OCI-LY1 (cell line): ENCODE results near the gene DEGS2.

ENCODE experiments used
- H2AFZ ChIP-seq: fragments of 200-600 bp; sonication (generic), shearing (Covaris generic); 2 replicates; pipeline ENCODE4 v1.6.0; 2014; ENCODE audit warnings: antibody characterized with exemption, mild to moderate bottlenecking, low read length
- H3F3A ChIP-seq: fragments of 200-600 bp; sonication (generic), shearing (Covaris generic); 2 replicates; pipeline ENCODE4 v1.6.0; 2014; ENCODE audit warnings: mild to moderate bottlenecking, antibody characterized with exemption, low read length, moderate library complexity; ENCODE audit not compliant: insufficient read depth
- H3K27ac ChIP-seq: fragments of 200-600 bp; sonication (generic); 2 replicates; pipeline ENCODE4 v1.5.1; 2014; ENCODE audit warnings: low read length, mixed run types, mild to moderate bottlenecking, low read depth; ENCODE audit not compliant: poor library complexity, severe bottlenecking
- H3K27me3 ChIP-seq: fragments of 200-600 bp; sonication (generic); 2 replicates; pipeline ENCODE4 v1.6.0; 2014; ENCODE audit warnings: antibody characterized with exemption, mild to moderate bottlenecking, low read length, moderate library complexity; ENCODE audit not compliant: insufficient read depth
- H3K36me3 ChIP-seq: fragments of 200-600 bp; sonication (generic); 2 replicates; pipeline ENCODE4 v1.6.1; 2014; ENCODE audit warnings: mild to moderate bottlenecking, antibody characterized with exemption, low read length, moderate library complexity, mixed read lengths; ENCODE audit not compliant: insufficient read depth
- H3K4me1 ChIP-seq: fragments of 200-600 bp; sonication (generic); 2 replicates; pipeline ENCODE4 v1.5.1; 2014; ENCODE audit warnings: mild to moderate bottlenecking, low read length, moderate library complexity; ENCODE audit not compliant: insufficient read depth, severe bottlenecking
- H3K4me2 ChIP-seq: fragments of 200-600 bp; sonication (generic), shearing (Covaris generic); 2 replicates; pipeline ENCODE4 v1.6.1; 2014; ENCODE audit warnings: low read length
- H3K4me3 ChIP-seq: fragments of 200-600 bp; sonication (generic); 2 replicates; pipeline ENCODE4 v1.5.1; 2014; ENCODE audit warnings: low read length, low read depth, mild to moderate bottlenecking, mixed read lengths; ENCODE audit not compliant: poor library complexity, severe bottlenecking
- H3K79me2 ChIP-seq: fragments of 200-600 bp; shearing (Covaris generic); 2 replicates; pipeline ENCODE4 v1.6.1; 2016; ENCODE audit warnings: mixed run types, low read length, mixed read lengths; ENCODE audit not compliant: insufficient read depth
- H3K9ac ChIP-seq: fragments of 200-600 bp; sonication (generic), shearing (Covaris generic); 2 replicates; pipeline ENCODE4 v1.6.1; 2014; ENCODE audit warnings: mild to moderate bottlenecking, low read length, mixed read lengths
- H3K9me2 ChIP-seq: fragments of 200-600 bp; sonication (generic), shearing (Covaris generic); 2 replicates; pipeline ENCODE4 v1.6.1; 2014; ENCODE audit warnings: low read depth, mild to moderate bottlenecking, low read length, mixed read lengths
- H3K9me3 ChIP-seq: fragments of 200-600 bp; shearing (Covaris generic); 2 replicates; pipeline ENCODE4 v1.6.1; 2014; ENCODE audit warnings: low read length, mixed read lengths
- H4K20me1 ChIP-seq: fragments of 200-600 bp; sonication (generic), shearing (Covaris generic); 2 replicates; pipeline ENCODE4 v1.6.0; 2016; ENCODE audit warnings: mild to moderate bottlenecking, low read length; ENCODE audit not compliant: insufficient read depth
- EZH2 ChIP-seq: fragments of 200-600 bp; sonication (generic), shearing (Covaris generic); IDR thresholded peaks from 2 replicates; pipeline ENCODE4 v1.8.0; 2017; ENCODE audit warnings: borderline replicate concordance, mixed run types, mild to moderate bottlenecking, antibody characterized with exemption, low read length, moderate library complexity, mixed read lengths
- TF ChIP-seq, protein P1 (sequence below): fragments of 200-600 bp; sonication (generic), shearing (Covaris generic); IDR thresholded peaks from 2 replicates; pipeline ENCODE4 v1.5.1; 2017; ENCODE audit warnings: mild to moderate bottlenecking, antibody characterized with exemption, low read length, moderate library complexity, mixed read lengths

The DEGS2 gene

DNA sequence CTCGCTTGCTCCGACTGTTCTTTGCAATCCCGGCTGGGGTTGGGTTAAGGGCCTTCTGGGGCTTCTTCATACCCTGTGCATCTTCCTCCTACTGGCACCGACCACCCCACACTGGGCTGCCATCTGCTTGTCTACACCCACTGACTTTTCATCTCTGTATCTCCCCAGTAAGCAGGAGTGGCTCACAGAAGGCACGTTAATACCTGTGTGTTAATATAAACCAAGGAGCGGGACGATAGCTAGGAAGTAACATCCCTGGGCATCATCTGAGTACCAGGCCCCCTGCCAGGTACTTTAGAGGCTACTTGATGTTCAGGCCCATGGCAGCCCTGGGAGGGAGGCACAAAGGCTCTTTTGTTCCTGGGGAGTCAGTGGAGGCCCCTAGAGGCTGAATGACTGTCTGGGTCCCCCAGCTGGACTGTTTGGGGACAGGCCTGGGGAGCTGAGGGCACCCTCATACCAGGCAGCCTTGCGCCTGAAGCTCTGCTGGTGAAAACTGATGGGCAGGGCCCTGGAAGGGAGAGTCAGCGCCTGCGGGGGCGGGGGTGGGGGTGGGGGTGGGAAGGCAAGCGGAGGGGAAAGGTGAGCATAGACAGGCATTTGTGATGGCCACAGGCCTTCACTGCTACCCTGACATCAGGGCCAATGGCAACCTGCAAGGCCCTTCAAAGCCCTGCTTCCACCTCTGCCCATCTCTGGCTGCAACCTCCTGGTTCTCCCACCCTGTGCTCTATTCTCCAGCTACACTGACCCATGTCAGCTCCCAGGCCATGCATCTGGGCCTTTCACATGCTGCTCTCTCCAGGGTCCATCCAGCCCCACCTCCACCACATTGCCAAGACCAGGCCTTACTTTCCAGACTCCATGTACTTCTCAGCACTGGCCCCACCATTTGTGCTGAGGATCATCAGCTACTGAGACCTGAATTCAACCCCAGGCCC, 34.2 kb upstream of the DEGS2 start:
- Histone ChIP-seq H3K79me2 (no peaks in the 10 kb centered on the region), H3K9me2 (no peaks in the 10 kb centered on the region), H3K9ac (peak overlapping the region; percentile 69), H3K4me3 (peak overlapping the region; percentile 49), H3K4me1 (peaks cover 16% of the 10 kb centered on the region), H3K9me3 (no peaks in the 10 kb centered on the region), H3F3A (no peaks in the 10 kb centered on the region), H3K36me3 (no peaks in the 10 kb centered on the region; the same call in 1 of the 2 replicates), H4K20me1 (no peaks in the 10 kb centered on the region), H3K4me2 (peak overlapping the region; percentile 72), H2AFZ (peak overlapping the region; percentile 94), H3K27me3 (no peaks in the 10 kb centered on the region), H3K27ac (peak overlapping the region; percentile 62)
- TF ChIP-seq, protein P1, sequence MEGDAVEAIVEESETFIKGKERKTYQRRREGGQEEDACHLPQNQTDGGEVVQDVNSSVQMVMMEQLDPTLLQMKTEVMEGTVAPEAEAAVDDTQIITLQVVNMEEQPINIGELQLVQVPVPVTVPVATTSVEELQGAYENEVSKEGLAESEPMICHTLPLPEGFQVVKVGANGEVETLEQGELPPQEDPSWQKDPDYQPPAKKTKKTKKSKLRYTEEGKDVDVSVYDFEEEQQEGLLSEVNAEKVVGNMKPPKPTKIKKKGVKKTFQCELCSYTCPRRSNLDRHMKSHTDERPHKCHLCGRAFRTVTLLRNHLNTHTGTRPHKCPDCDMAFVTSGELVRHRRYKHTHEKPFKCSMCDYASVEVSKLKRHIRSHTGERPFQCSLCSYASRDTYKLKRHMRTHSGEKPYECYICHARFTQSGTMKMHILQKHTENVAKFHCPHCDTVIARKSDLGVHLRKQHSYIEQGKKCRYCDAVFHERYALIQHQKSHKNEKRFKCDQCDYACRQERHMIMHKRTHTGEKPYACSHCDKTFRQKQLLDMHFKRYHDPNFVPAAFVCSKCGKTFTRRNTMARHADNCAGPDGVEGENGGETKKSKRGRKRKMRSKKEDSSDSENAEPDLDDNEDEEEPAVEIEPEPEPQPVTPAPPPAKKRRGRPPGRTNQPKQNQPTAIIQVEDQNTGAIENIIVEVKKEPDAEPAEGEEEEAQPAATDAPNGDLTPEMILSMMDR, result no peak
- TF ChIP-seq EZH2, result no peak

DNA sequence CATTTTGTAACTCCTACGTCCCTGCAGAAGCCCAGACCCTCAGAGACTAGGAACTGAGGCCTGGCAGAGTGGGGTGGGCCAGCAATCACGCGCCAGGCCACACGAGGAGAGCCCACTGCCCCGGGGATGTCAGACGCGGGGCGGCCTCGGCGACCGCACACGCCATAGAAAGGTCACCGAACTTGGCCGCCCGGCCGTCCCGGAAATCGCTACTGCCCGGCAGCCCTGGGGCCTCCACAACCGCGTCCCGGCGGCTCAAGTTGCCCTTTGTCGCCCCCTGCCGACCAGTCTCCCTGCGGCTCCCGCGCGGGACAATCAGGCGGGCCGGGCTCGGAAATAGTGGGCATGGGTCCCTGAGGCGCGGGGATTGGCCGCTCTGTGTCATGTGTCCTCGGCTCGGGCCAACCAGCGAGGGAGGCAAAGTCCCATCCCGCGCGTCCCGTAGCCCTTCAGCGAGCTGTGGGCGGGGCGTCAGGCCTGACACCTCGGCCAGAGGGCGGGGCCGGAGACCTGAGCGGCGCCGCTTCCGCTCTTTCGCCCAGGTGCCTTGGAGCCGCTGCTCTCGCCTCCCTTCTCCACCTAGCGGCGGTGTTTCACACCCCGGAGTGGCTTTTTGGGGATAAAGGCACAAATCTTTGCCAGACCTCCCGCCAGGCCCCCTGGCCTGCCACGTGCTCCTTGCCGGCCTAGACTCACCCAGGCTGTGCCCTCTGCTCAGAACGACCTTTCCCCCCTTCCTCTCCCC, 33.4 kb upstream of the DEGS2 start:
- Histone ChIP-seq H3K4me3 (peak overlapping the region; percentile 55), H3K27ac (peak overlapping the region; percentile 62)

DNA sequence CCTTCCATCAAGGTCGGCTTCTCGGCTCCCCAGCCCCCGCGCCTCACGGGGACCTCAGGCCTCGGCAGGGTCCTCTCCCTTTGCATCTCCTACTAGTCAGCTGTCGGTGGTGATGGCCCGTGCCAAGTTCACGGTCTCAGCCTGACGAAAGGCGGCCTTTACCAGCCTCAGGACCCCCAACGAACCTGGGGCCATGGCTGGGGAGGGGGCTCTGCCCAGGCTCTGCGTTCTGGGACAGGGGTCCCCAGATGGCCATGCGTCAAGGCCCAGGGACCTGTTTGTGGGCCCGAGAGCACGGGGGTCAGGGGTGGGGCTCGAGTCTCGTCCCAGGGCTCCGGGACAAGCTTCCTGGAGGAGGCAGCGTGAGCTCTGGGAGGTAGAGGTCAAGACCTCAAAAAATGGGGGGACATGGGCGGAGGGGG, 32.8 kb upstream of the DEGS2 start:
- Histone ChIP-seq H3K9me2 (no peaks in the 10 kb centered on the region), H3K4me2 (peak overlapping the region; percentile 73), H3K9me3 (no peaks in the 10 kb centered on the region), H3F3A (no peaks in the 10 kb centered on the region), H3K4me1 (peaks cover 16% of the 10 kb centered on the region), H3K27ac (peak overlapping the region; percentile 26), H3K9ac (peak overlapping the region; percentile 77), H3K27me3 (no peaks in the 10 kb centered on the region), H3K79me2 (no peaks in the 10 kb centered on the region), H3K36me3 (no peaks in the 10 kb centered on the region; the same call in 1 of the 2 replicates), H2AFZ (0 out of 2 replicates have a peak overlapping the region, but pooled peaks have one; percentile 2), H3K4me3 (peak overlapping the region; percentile 55), H4K20me1 (no peaks in the 10 kb centered on the region)
- TF ChIP-seq, protein P1, result no peak
- TF ChIP-seq EZH2, result no peak

More for the DNA sequence above, 33.4 kb upstream of the DEGS2 start:
- Histone ChIP-seq H3K36me3 (no peaks in the 10 kb centered on the region; the same call in 1 of the 2 replicates), H3K27me3 (no peaks in the 10 kb centered on the region), H3K79me2 (no peaks in the 10 kb centered on the region), H3K9ac (peak overlapping the region; percentile 77), H3K9me3 (no peaks in the 10 kb centered on the region), H3K4me1 (peaks cover 16% of the 10 kb centered on the region), H4K20me1 (no peaks in the 10 kb centered on the region), H3F3A (no peaks in the 10 kb centered on the region), H3K9me2 (no peaks in the 10 kb centered on the region), H3K4me2 (peak overlapping the region; percentile 73), H2AFZ (peak overlapping the region; percentile 94)
- TF ChIP-seq EZH2, result no peak
- TF ChIP-seq, protein P1, result peak; percentile 74
